Measurements from ENCODE around the gene METTL13. TPM values are rescaled to one million over a fixed set of nuclear protein-coding genes. Genes with fewer than 3 reads are reported as not detected.

METTL13 gene
- polyA plus RNA-seq, 3 donors: 8.8 to 18.5 (median 16.0) TPM

GRCh38 chr1:171845998-171846397, 64.5 kb downstream of the METTL13 start:
- no peaks in the 10 kb centered on the region for H3K9me3 Mint-ChIP-seq
- H2AFZ ChIP-seq (ENCODE audit: insufficient read depth, low read depth, low read length, poor library complexity, severe bottlenecking): no peak overlapping the region
- H3K4me3 ChIP-seq (replicated peaks in 1 of 3; ENCODE audit: low read depth in 2 of 3, low read length in 3 of 3): no peak overlapping the region
- no peak for DNase-seq
- H3K4me1 Mint-ChIP-seq: peaks cover 19% of the 10 kb centered on the region
- no peaks in the 10 kb centered on the region for H3K36me3 ChIP-seq (replicated peaks in 1 of 2; ENCODE audit: control insufficient read depth in 1 of 2, insufficient read depth in 2 of 2, low read length in 2 of 2)
- no peaks in the 10 kb centered on the region for H3K9me3 ChIP-seq (replicated peaks in 1 of 2; ENCODE audit: control insufficient read depth in 1 of 2, insufficient read depth in 1 of 2, low read length in 2 of 2)
- H3K27ac ChIP-seq (ENCODE audit: low read depth in 1 of 2, low read length in 2 of 2): no peak overlapping the region
- no peaks in the 10 kb centered on the region for H4K20me1 ChIP-seq (ENCODE audit: insufficient read depth, low read length)
- no peak overlapping the region for H3K4me3 Mint-ChIP-seq
- H3K27me3 ChIP-seq (ENCODE audit: control insufficient read depth in 2 of 2, insufficient read depth in 2 of 2, low read length in 2 of 2): peaks cover 8 to 17% of the 10 kb centered on the region in 2 donors
- intact Hi-C loops (cut with micrococcal nuclease): loop anchor here in 1 of 2 donors (10.0 kb wide), 1 partner anchor 599 kb away; the partner anchor contains the start of gene PIGC
- H3K79me2 ChIP-seq (ENCODE audit: insufficient read depth, low read length): no peaks in the 10 kb centered on the region
- H3K27ac Mint-ChIP-seq: no peak overlapping the region
- H3K4me1 ChIP-seq (ENCODE audit: control insufficient read depth in 1 of 2, insufficient read depth in 2 of 2, low read length in 2 of 2): peaks cover 15 to 19% of the 10 kb centered on the region in 2 donors
- peaks cover 8 to 19% (median 9%) of the 10 kb centered on the region in 3 donors for H3K27me3 Mint-ChIP-seq (ENCODE audit: low read depth in 3 of 3)
- peaks cover 0 to 2% of the 10 kb centered on the region in 2 donors for H3K36me3 Mint-ChIP-seq
- H3K4me2 ChIP-seq (replicated peaks; ENCODE audit: extremely low read depth, low read length, poor library complexity, severe bottlenecking): no peak overlapping the region
- TF ChIP-seq CTCF (IDR thresholded peaks at IDR 0.05): no peak
- no peak overlapping the region for H3K9ac ChIP-seq (ENCODE audit: insufficient read depth, low read length, poor library complexity, severe bottlenecking)

Small RNA genes lying within 50 kb of the gene (small RNA-seq; reads per million reads assigned to genes)
- gene RF00601 (ENCODE audit: insufficient read length, low read depth): not detected

Other genes with a start within 250 kb of the METTL13 start
- gene MYOCOS, start 159.4 kb upstream of the METTL13 start, polyA plus RNA-seq: not detected
- not detected for gene MYOC, start 129.0 kb upstream of the METTL13 start, polyA plus RNA-seq
- 10 to 100 TPM; 13.3 to 19.5 (median 18.8) TPM for gene VAMP4, start 39.6 kb upstream of the METTL13 start, polyA plus RNA-seq
- under 1 TPM in 1 of 3 donors, not detected in 2; 0.15 TPM for gene DNM3, start 59.8 kb downstream of the METTL13 start, polyA plus RNA-seq

Measured in CD14-positive monocyte (primary cell).